GM18868 (cell line): Measurements from ENCODE around the gene GLTP.
"Not testable (repeated sequence)": the region's sequence is repeated elsewhere in the genome, so short reads cannot be mapped to it uniquely, and the experiment has no call there.

Experiments used
- ATAC-seq: cut with Tn5 transposase; IDR thresholded peaks from one replicate; pipeline ENCODE4 v1.9.1; 2021; ENCODE audit warnings: mild to moderate bottlenecking, moderate library complexity; ENCODE audit not compliant: unreplicated experiment

Gene GLTP

GRCh38 chr12:109880043-109880931, at the start of gene GLTP:
GLTP (minus strand) TSS chr12:109880541; CDS start chr12:109880374, 167 bp downstream.
- ATAC-seq = peak; percentile 88

- not testable (repeated sequence) for ATAC-seq
Measured at GRCh38 chr12:109929326-109929725, 49.0 kb upstream of the GLTP start.

- no peak for ATAC-seq
Measured at GRCh38 chr12:109928058-109928656, 47.8 kb upstream of the GLTP start.

GRCh38 chr12:109927622-109928021, 47.3 kb upstream of the GLTP start:
- no peak for ATAC-seq

GRCh38 chr12:109926488-109927210, 46.3 kb upstream of the GLTP start:
- no peak for ATAC-seq

- no peak for ATAC-seq
Measured at GRCh38 chr12:109926016-109926415, 45.7 kb upstream of the GLTP start.

GRCh38 chr12:109925185-109925840, 45.0 kb upstream of the GLTP start:
- ATAC-seq = no peak

GRCh38 chr12:109923481-109924245, 43.3 kb upstream of the GLTP start:
- no peak for ATAC-seq

GRCh38 chr12:109923038-109923437, 42.7 kb upstream of the GLTP start:
- no peak for ATAC-seq

- ATAC-seq = no peak
Measured at GRCh38 chr12:109921982-109922381, 41.6 kb upstream of the GLTP start.

GRCh38 chr12:109920261-109920780, 40.0 kb upstream of the GLTP start:
- ATAC-seq = no peak

GRCh38 chr12:109919456-109919855, 39.1 kb upstream of the GLTP start:
- ATAC-seq = no peak

GRCh38 chr12:109916045-109916444, 35.7 kb upstream of the GLTP start:
- ATAC-seq = no peak

- ATAC-seq = no peak
Measured at GRCh38 chr12:109915171-109916040, 35.1 kb upstream of the GLTP start.

- no peak for ATAC-seq
Measured at GRCh38 chr12:109914461-109914860, 34.1 kb upstream of the GLTP start.

- ATAC-seq = no peak
Measured at GRCh38 chr12:109912855-109913321, 32.5 kb upstream of the GLTP start.

GRCh38 chr12:109910969-109911348, 30.6 kb upstream of the GLTP start:
- no peak for ATAC-seq

GRCh38 chr12:109910254-109910968, 30.1 kb upstream of the GLTP start:
- no peak for ATAC-seq
